Spleen (tissue), 7 donors: ENCODE results near the gene PTPN22.

Source experiments
- POLR2AphosphoS5 ChIP-seq, 3 donors: sonication (generic); formaldehyde crosslinking; IDR thresholded peaks; one replicate each; pipeline ENCODE4 v1.5.1; 2017; ENCODE audit warnings: antibody characterized with exemption in 3 of 3
- TF ChIP-seq, protein P1 (sequence below), 11 experiments: fragments of 200-600 bp in 7 of 11; fragments of 450-650 bp in 4 of 11; sonication (generic) in 4 of 11; IDR thresholded peaks in 8 of 11; conservative IDR thresholded peaks in 3 of 11; 1 replicate in 7 of 11; 2 replicates in 4 of 11; pipeline versions ENCODE4 v1.4.0 to v1.8.0; 2016 to 2021; ENCODE audit warnings: antibody characterized with exemption in 11 of 11, inconsistent platforms in 4 of 11, mild to moderate bottlenecking in 1 of 11
- donor health status: DM: no; HTN: no; CAD: no; lungs with moderate emphysema.
- donor health status: DM: no; HTN: no; CAD: no.
- donor health status: DM: no; HTN: no; CAD: no.

- TF ChIP-seq POLR2AphosphoS5 (IDR thresholded peaks at IDR 0.05): no peak
- TF ChIP-seq, protein P1, sequence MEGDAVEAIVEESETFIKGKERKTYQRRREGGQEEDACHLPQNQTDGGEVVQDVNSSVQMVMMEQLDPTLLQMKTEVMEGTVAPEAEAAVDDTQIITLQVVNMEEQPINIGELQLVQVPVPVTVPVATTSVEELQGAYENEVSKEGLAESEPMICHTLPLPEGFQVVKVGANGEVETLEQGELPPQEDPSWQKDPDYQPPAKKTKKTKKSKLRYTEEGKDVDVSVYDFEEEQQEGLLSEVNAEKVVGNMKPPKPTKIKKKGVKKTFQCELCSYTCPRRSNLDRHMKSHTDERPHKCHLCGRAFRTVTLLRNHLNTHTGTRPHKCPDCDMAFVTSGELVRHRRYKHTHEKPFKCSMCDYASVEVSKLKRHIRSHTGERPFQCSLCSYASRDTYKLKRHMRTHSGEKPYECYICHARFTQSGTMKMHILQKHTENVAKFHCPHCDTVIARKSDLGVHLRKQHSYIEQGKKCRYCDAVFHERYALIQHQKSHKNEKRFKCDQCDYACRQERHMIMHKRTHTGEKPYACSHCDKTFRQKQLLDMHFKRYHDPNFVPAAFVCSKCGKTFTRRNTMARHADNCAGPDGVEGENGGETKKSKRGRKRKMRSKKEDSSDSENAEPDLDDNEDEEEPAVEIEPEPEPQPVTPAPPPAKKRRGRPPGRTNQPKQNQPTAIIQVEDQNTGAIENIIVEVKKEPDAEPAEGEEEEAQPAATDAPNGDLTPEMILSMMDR (IDR thresholded peaks at IDR 0.05 in 8 of 11, conservative IDR thresholded peaks at IDR 0.05 in 3 of 11): no peak
Observed at GRCh38 chr1:113887402-113888175, 16.1 kb upstream of the PTPN22 start, which contains the start of gene BCL2L15.
